DMS 273 treated with DMSO at 0.1 percent for 48 hours (cell line): ENCODE measurements around the gene CTNNBL1.

Source experiments
- DNase-seq: peaks from one replicate; lab custom pipeline; 2025; lab: John Stamatoyannopoulos, UW

Gene CTNNBL1

GRCh38 chr20:37777012-37777950, 83.5 kb downstream of the CTNNBL1 start:
- peak; percentile 25 for DNase-seq

GRCh38 chr20:37777988-37778659, 84.3 kb downstream of the CTNNBL1 start:
- DNase-seq, result no peak

- no peak for DNase-seq
These were observed 87.8 kb downstream of the CTNNBL1 start for GRCh38 chr20:37781626-37782025.

GRCh38 chr20:37786043-37786442, 92.2 kb downstream of the CTNNBL1 start:
- no peak for DNase-seq

GRCh38 chr20:37789408-37789807, 95.6 kb downstream of the CTNNBL1 start:
- DNase-seq, result no peak

- no peak for DNase-seq
These were observed 97.1 kb downstream of the CTNNBL1 start for GRCh38 chr20:37790900-37791299.

GRCh38 chr20:37796121-37796520, 102.3 kb downstream of the CTNNBL1 start:
- no peak for DNase-seq

- no peak for DNase-seq
These were observed 102.9 kb downstream of the CTNNBL1 start for GRCh38 chr20:37796733-37797132.

- no peak for DNase-seq
These were observed 103.9 kb downstream of the CTNNBL1 start for GRCh38 chr20:37797669-37798175.

GRCh38 chr20:37798312-37798711, 104.5 kb downstream of the CTNNBL1 start:
- no peak for DNase-seq

- no peak for DNase-seq
These were observed 106.8 kb downstream of the CTNNBL1 start for GRCh38 chr20:37800618-37801017.

GRCh38 chr20:37801921-37802320, 108.1 kb downstream of the CTNNBL1 start:
- DNase-seq, result no peak

- DNase-seq, result no peak
These were observed 109.8 kb downstream of the CTNNBL1 start for GRCh38 chr20:37803438-37804307.

GRCh38 chr20:37804584-37805566, 111.0 kb downstream of the CTNNBL1 start:
- DNase-seq, result no peak

GRCh38 chr20:37807471-37808232, 113.8 kb downstream of the CTNNBL1 start:
- no peak for DNase-seq

- no peak for DNase-seq
These were observed 114.6 kb downstream of the CTNNBL1 start for GRCh38 chr20:37808233-37809070.

GRCh38 chr20:37810027-37810426, 116.2 kb downstream of the CTNNBL1 start:
- DNase-seq, result no peak

- no peak for DNase-seq
These were observed 122.2 kb downstream of the CTNNBL1 start for GRCh38 chr20:37816003-37816402.

GRCh38 chr20:37816726-37817125, 122.9 kb downstream of the CTNNBL1 start:
- DNase-seq, result no peak
